Stimulated activated CD8-positive, alpha-beta memory T cell treated with anti-CD3 and anti-CD28 coated beads, Interleukin-15, amount 100 ng/mL, for 1 hour (primary cell): ENCODE measurements around the gene ETHE1.

Source experiments
- DNase-seq: peaks from one replicate; pipeline ENCODE4 v3.0.0-alpha.2; 2020; ENCODE audit warnings: low read depth

ETHE1 gene

GRCh38 chr19:43489310-43489709 is 37.7 kb downstream of the ETHE1 start:
- DNase-seq, result no peak

- no peak for DNase-seq
Observed at GRCh38 chr19:43488179-43488578, 38.8 kb downstream of the ETHE1 start.

DNA sequence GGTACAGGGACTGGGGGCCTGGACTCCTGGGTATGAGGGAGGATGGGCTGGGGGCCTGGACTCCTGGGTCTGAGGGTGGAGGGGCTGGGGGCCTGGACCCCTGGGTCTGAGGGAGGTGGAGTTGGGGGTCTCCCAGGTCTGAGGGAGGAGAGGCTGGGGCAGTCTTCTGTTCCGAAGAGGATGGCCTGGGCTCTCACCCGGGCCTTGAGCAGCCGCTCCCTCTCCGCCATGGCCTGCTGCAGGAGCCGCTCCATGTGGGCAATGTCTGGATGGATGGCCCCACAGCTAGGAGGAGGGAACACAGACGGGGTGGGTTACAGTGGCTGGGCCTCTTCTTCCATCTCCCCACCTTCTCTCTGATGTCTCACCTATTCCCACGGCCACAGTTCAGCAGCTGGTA is 40.6 kb downstream of the ETHE1 start:
- DNase-seq, result no peak

- DNase-seq, result no peak
Observed at GRCh38 chr19:43485951-43486350, 41.0 kb downstream of the ETHE1 start.

- DNase-seq, result no peak
Observed at GRCh38 chr19:43483281-43483680, 43.7 kb downstream of the ETHE1 start.

DNA sequence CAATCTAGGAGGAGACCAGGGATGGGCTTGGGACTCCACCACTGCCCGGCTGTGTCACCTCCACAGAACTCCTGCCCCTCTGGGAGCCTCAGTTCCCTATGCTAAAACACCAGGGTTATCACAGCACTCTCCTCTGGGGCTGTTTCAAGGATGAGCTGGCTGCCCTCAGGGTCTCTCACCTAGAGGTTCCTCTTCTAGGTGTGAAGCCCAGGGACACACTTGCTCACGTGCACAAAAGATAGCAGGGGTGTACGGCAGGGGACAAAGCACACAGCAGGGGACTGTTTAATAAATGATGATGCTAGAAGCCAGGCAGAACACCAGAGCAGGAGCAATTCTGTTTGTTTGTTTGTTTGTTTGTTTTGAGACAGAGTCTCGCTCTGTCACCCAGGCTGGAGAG is 44.8 kb downstream of the ETHE1 start:
- DNase-seq, result no peak

- no peak for DNase-seq
Observed at GRCh38 chr19:43481701-43482100, 45.3 kb downstream of the ETHE1 start.

GRCh38 chr19:43480574-43480973 is 46.4 kb downstream of the ETHE1 start:
- DNase-seq, result no peak

DNA sequence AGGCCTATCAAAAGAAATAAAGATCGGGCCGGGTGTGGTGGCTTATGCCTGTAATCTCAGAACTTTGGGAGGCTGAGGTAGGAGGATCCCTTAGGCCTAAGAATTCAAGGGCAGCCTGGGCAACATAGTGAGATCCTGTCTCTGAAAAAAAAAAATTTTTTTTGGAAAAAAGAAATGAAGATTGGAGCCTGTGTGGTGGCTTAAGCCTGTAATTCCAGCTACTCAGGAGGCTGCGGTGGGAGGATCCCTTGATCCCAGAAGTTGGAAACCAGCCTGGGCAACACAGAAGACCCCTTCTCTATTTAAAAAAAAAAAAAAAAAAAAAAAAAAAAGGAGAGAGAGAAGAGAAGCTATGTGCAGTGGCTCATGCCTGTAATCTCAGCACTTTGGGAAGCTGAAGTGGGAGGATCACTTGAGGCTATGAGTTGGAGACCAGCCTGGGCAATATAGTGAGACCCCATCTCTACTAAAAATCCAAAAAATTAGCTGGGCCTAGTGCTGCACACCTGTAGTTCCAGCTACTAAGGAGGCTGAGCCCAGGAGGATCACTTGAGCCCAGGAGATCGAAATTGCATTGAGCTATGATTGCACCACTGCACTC is 46.9 kb downstream of the ETHE1 start:
- no peak for DNase-seq

GRCh38 chr19:43479226-43479625 is 47.8 kb downstream of the ETHE1 start:
- no peak for DNase-seq

DNA sequence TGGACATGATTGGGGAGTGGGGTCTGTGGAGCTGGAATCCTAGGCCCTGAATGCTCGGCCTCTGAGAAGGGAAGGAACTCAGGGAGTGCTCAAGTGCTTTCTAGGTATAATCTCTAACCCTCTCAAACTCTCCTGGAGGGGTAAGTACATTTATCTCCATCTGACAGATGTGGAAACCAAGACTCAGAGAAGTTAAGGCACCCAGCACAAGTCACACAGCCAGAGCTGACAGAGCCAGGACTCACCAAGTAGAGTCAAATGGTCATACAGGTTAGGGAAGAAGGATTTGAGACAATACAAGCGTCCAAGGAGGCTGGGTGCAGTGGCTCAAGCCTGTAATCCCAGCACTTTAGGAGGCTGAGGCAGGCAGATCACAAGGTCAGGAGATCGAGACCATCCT is 48.7 kb downstream of the ETHE1 start:
- no peak for DNase-seq

DNA sequence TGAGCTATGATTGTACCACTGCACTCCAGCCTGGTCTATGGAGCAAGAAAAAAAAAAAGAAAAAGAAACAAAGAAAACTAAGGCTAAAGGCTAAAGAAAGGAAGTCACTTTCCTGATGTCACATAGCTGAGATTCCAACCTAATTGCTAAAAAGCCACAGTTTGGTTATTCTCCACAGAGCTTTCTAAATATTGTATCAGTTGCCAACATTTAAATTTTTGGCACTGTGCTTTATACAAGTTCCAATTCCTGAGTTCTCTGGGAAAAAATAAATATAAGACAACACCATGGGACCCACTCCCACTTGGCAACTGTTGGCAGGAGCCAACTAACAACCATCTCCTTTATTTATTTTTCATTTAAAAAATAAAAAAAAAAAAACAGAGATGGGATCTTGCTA is 50.4 kb downstream of the ETHE1 start:
- no peak for DNase-seq

GRCh38 chr19:43474986-43475705 is 51.9 kb downstream of the ETHE1 start:
- DNase-seq, result peak; percentile 96

DNA sequence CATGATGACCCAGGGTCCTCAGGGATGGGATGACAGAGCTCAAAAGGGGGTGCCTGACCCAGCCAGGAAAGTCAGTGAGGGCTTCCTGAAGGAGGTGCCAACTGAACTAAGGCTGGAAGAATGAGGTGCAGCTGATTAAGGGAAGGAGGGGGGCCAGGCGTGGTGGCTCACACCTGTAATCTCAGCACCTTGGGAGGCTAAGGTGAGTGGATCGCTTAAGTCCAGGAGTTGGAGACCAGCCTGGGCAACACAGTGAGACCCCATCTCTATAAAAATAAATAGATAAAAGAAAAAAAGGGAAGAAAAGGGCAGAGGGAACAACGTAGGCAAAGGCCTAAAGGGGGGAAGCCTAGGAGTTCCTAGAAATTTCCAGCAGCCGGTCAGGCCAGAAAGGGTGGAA is 52.5 kb downstream of the ETHE1 start:
- DNase-seq, result no peak

- DNase-seq, result no peak
Observed at GRCh38 chr19:43471091-43471490, 55.9 kb downstream of the ETHE1 start.

DNA sequence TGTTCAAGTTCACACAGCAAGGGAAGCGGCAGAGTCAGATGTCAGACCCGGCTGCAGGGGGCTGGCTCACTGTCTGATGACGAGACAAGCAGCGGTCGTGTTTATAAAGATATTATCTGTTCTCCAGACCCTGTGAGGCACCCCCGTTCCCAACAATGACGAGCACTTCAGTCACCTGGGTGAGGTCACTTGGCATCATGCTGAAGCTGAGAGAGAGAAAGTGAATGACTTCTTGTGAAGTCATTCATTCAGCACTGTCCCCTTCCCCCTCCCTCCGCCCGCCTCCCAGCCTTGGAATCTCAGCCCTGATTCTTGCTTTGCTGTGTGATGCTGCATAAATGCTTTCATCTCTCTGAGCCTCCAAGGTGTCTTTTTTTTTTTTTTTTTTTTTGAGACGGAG is 56.7 kb downstream of the ETHE1 start:
- DNase-seq, result no peak

GRCh38 chr19:43469160-43469480 is 57.9 kb downstream of the ETHE1 start:
- no peak for DNase-seq

DNA sequence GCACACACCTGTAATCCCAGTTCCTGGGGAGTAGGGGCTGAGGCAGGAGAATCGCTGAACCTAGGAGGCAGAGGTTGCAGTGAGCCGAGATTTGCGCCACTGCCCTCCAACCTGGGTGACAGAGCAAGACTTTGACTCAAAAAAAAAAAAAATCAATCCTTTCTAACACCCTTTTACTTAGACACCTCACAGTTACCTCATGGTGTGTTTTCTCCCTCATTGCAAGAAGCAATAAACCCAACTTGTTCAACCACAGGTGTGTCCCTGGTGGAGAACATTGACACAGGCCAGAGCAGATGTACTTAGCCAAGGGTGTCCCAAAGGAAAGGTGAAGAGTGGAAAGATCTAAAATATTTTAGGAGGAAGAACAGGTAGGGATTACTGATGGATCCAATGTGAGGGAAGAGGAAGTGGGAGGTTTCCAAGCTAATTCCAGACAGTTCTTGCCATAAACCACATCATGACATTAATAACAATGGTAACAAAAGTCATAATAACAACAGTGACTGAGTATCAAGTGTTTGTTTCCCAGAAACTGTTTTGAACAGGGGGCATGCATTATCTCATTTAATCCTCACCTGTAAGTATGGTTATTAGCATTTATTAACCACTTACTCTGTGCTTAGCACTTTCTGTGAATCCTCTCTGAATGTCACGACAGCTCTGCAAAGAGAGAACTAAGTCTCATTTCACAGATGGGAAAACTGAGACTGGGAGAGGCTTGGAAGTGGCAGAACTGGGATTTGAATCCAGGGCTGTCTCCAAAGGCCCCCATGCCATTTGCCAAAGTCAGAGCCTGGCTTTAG is 58.4 kb downstream of the ETHE1 start:
- no peak for DNase-seq

- no peak for DNase-seq
Observed at GRCh38 chr19:43467730-43468129, 59.3 kb downstream of the ETHE1 start.

- no peak for DNase-seq
Observed at GRCh38 chr19:43467276-43467675, 59.7 kb downstream of the ETHE1 start.

DNA sequence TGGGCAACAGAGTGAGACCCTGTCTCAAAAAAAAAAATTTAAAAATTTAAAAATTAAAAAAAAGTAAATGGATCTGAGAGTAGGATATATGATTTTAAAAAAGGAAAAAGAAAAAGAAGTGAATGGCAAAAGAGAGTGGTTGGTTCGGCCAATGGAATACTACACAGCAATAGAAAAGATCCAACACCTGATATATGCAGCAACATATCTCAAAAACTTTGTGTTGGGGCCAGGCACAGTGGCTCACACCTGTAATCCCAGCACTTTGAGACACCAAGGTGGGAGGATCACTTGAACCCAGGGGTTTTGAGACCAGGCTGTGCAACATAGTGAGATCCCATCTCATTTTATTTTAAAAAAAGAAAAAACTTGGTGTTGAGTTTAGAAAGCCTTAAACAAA is 60.2 kb downstream of the ETHE1 start:
- no peak for DNase-seq

DNA sequence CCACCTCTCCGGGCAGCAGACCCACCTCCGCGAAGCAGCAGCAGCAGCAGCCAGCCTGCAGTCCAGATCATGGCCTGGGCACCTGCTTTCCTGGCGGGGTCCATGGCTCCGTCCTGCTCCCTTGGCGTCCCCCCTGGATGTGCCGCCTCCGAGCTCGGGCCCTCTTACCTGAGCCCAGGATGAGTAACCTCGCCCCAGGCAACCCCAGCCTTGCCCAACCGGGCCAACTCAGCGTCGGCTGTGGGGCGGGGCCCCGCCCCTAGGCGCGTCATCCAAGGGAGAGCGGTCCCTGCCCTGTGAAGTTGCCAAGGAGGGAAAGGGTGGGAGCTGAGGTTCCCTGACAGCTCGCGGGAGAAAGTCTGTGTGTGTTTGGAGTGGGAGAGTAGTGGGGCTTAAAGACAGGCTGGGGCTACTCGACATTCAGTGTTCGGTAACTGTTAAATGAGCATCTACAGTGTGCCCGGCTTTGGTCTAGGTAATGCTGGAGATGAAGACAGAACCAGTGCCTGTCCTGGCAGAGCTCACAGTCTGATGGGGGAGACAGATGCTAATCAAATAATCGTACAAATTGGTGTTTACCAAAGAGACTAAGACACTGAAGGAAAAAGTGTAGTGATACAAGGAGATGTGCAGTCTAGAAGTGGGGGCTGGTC is 61.4 kb downstream of the ETHE1 start, which contains the start of gene LYPD3:
Gene LYPD3, minus strand, starts transcription at position 141 of the 653 bp plus-strand sequence. Its CDS starts 37 bp downstream, at position 104.
- DNase-seq, result no peak
